ENCODE measurements around the gene PAXX.

GRCh38 chr9:137020771-137021567 lies 28.7 kb downstream of the PAXX start:
- TF ChIP-seq, protein P1, sequence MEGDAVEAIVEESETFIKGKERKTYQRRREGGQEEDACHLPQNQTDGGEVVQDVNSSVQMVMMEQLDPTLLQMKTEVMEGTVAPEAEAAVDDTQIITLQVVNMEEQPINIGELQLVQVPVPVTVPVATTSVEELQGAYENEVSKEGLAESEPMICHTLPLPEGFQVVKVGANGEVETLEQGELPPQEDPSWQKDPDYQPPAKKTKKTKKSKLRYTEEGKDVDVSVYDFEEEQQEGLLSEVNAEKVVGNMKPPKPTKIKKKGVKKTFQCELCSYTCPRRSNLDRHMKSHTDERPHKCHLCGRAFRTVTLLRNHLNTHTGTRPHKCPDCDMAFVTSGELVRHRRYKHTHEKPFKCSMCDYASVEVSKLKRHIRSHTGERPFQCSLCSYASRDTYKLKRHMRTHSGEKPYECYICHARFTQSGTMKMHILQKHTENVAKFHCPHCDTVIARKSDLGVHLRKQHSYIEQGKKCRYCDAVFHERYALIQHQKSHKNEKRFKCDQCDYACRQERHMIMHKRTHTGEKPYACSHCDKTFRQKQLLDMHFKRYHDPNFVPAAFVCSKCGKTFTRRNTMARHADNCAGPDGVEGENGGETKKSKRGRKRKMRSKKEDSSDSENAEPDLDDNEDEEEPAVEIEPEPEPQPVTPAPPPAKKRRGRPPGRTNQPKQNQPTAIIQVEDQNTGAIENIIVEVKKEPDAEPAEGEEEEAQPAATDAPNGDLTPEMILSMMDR (IDR thresholded peaks at IDR 0.05), result no peak
- no peak for TF ChIP-seq POLR2A (IDR thresholded peaks at IDR 0.05)

Measured in Peyer's patch (tissue), 4 donors.